Mesenteric fat pad (tissue), 1 donor: ENCODE results near the gene KIF1B. TPM values are rescaled to one million over a fixed set of nuclear protein-coding genes. Genes with fewer than 3 reads are reported as not detected.

Experiments
- DNase-seq: peaks from one replicate; pipeline ENCODE4 v3.0.0-alpha.2; 2020; ENCODE audit warnings: low spot score
- long read RNA-seq: library from polyadenylated mRNA; unstranded; transcript quantifications from one replicate; pipeline ENCODE4 v2.0.0, GENCODE V29; 2020
- total RNA-seq: library from RNA; stranded (reverse); fragmentation: NEBNext Ultra II Directional; extraction: Animal tissue kit (Norgen Biotek cat#: 25700); gene quantifications from one replicate; pipeline ENCODE4 v1.2.1, GENCODE V29; 2021
- donor health status: DM: yes; HTN: yes; CAD: no.

The KIF1B gene
- total RNA-seq, result 59.3 TPM
- long read RNA-seq, partial matches to known transcripts, result 3 of 16 reads
- long read RNA-seq, other reads (novel, unspliced or antisense), result 13 of 16 reads

GRCh38 chr1:10209905-10210810, at the start of gene KIF1B:
TSS of gene KIF1B (plus strand) at chr1:10210570. CDS start at chr1:10232329, 21,759 bp downstream.
- DNase-seq, result peak; percentile 100

- no peak for DNase-seq
These were observed 49.4 kb upstream of the KIF1B start for GRCh38 chr1:10160907-10161490.

GRCh38 chr1:10161541-10162290, 48.7 kb upstream of the KIF1B start:
- DNase-seq, result no peak

GRCh38 chr1:10168912-10169514, 41.4 kb upstream of the KIF1B start:
- peak; percentile 9 for DNase-seq

DNA sequence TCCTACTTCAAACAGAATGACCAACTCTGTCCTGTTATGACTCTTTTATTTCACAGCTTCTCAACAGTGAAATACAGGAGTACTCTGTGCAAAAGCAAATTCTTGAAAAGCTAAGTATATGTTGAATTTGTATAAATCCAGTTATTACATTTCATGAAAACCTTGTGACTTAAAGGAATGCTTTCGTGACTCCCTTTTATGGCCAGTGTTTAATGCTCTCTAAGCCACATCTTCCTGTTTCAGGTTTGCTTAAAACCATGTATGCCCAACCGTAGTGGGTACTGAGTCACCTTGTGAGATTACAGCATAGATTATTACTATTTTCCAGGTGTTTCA, 40.2 kb upstream of the KIF1B start:
- DNase-seq, result no peak

DNA sequence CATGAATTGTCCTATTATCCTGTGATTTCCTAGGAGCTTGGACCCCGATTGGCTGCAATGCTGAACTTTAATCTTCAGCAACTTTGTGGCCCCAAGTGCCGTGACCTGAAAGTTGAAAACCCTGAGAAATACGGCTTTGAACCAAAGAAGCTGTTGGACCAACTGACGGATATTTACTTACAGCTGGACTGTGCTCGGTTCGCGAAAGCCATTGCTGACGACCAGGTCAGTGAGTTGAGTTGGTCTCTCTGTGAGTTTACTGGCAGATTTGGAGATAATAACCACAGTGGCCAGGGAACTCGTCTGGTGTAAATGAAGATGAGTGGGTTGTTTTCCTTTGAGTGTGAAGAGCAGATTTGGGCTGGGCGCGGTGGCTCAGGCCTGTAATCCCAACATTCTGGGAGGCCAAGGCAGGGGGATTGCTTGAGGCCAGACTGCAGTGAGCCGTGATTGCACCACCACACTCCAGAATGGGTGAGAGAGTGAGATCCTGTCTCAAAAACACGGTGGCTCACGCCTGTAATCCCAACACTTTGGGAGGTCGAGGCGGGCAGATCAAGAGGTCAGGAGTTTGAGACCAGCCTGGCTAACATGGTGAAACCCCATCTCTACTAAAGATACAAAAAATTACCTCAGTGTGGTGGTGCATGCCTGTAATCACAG, 39.1 kb upstream of the KIF1B start:
- peak; percentile 57 for DNase-seq

GRCh38 chr1:10171995-10172669, 38.2 kb upstream of the KIF1B start:
- peak; percentile 11 for DNase-seq

GRCh38 chr1:10173582-10173981, 36.8 kb upstream of the KIF1B start:
- peak; percentile 41 for DNase-seq

DNA sequence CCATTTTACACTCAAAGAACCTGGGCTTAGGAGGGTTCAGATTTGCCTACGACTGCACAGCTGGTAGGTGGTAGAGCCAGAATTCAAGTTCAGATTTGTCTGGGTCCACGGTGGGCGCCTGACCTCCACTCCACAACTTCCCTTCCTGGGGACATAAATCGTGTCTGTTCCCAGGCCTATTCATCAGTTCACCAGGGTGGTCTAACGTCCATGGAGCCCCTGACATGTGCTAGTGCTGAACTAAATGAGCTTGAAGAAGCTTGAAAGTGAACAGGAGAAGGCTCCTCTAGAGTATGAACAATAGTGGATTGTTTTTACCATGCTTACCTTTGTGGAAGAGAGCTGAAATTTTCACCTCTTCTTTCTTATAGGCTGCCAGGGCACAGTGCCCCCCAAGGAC, 32.5 kb upstream of the KIF1B start:
- DNase-seq, result no peak

DNA sequence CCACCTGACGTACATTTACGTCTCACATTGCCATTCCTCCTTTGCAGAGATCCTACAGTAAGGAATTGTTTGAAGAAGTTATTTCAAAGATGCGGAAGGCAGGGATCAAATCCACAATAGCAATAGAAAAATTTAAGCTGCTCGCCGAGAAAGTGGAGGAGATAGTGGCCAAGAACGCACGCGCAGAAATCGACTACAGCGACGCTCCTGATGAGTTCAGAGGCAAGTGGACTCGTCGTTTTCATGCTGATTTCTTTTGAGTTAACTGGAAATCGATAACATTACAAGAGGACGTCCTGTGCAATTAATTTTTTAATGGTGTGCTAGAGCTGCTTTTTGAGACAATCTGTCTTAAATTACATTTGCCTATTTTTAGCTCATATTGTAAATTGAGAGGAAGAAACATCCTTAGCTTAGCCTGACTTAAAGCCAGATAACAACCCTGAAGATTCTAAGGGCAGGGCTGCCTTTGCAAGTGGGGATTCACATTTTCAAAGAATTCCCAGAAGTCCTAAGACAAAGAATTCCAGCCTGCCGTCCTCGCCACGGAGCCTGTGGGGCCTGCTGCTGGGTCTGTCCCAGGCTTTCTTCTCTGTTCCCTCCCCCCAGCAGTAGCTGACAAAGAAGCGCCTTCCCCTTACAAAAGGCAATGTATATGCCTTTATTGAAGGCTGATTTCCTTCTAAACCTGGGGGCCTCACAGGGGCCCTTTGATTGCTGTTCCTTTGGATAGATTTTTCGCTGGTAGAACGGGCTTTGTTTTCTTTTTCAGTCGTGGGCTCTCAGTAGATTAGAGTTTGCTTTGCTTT, 31.6 kb upstream of the KIF1B start:
- no peak for DNase-seq

DNA sequence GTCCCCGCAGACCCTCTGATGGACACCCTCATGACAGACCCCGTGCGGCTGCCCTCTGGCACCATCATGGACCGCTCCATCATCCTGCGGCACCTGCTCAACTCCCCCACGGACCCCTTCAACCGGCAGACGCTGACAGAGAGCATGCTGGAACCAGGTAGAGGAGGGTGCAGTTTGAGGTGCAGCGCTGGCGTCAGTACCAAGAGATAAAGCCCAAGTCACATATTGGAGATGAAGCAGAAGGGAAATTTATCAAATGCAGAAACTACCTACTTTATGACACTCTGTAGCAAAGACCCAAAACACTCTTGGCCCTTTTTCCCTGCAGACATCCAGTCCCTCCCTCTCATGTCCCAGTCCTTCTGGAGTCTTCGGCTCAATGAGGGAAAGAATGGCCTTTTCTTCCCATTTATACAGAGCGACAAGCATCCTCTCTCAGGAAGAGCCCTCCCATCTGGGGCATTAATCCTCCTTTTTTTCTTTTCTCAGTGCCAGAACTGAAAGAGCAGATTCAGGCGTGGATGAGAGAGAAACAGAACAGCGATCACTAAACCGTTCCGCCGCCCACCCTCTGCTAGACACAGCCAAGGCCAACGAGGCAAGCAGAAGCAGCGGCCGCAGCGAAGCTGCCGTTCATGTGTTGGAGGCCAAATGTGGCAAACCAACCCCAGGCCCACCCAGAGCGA, 30.8 kb upstream of the KIF1B start:
- DNase-seq, result no peak

GRCh38 chr1:10181154-10181553, 29.2 kb upstream of the KIF1B start:
- no peak for DNase-seq

DNA sequence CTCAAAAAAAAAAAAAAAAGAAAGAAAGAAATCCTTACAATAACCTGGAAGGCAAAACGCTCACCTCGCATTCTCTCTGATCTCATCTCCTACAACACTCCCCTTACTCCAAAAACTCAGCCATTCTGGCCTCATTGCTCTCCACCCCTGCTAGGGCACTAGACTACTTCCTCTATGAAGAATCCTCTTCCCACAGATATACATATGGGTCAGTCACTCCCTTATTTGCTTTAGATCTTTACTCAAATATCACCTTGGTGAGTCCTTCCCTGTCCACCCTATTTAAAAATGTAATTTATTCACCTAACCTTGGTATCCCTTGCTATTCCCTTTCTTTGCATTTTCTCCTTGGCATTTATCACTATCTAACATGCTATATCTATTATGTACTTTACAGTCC, 24.6 kb upstream of the KIF1B start:
- no peak for DNase-seq

- no peak for DNase-seq
These were observed 23.9 kb upstream of the KIF1B start for GRCh38 chr1:10186331-10187025.

DNA sequence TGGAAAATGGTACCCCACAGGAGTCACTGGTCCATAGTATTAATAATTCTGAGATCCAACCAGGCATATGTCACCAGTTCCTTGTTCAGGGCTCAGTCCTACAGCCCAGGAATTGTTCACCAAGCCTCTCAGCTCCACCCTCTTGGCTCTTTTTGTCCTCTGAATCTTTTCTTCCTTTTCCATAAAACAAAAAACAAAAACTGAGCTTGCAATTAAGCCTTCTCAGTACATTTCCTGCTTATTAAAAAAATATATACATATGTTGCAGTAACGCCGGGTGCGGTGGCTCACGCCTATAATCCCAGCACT, 23.4 kb upstream of the KIF1B start:
- no peak for DNase-seq

DNA sequence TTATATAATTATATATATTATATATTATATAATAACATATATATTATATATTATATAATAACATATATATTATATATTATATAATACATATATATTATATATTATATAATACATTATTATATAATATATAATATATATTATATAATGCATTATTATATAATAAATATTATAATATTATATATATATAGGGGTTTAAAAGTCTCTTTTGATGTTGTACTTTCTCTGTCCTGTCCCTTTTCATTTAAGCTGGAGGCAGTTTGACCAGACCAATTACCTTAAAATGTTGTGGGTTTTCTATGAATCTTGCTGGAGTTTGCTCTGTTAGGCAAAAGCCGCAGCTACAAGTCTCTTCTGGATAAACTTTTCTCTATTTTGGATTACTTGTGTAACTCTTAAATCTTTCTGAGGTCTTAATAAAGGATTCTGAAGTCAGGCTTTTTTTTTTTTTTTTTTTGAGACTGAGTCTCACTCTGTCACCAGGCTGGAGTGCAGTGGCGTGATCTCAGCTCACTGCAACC, 22.2 kb upstream of the KIF1B start:
- DNase-seq, result no peak

- DNase-seq, result peak; percentile 72
These were observed 20.7 kb upstream of the KIF1B start for GRCh38 chr1:10189659-10190058.

GRCh38 chr1:10192263-10192662, 18.1 kb upstream of the KIF1B start:
- peak; percentile 14 for DNase-seq
